ENCODE measurements around the gene PNPLA7. TPM values are rescaled to one million over a fixed set of nuclear protein-coding genes. Genes with fewer than 3 reads are reported as not detected.

The PNPLA7 gene
- total RNA-seq, 4 donors from 2014 or later, result 10.1 to 23.6 (median 11.6) TPM

GRCh38 chr9:137476856-137477255 lies 73.3 kb downstream of the PNPLA7 start:
- H3K27me3 ChIP-seq, result no peaks in the 10 kb centered on the region
- no peak for TF ChIP-seq POLR2A (IDR thresholded peaks at IDR 0.05)
- TF ChIP-seq, protein P1, sequence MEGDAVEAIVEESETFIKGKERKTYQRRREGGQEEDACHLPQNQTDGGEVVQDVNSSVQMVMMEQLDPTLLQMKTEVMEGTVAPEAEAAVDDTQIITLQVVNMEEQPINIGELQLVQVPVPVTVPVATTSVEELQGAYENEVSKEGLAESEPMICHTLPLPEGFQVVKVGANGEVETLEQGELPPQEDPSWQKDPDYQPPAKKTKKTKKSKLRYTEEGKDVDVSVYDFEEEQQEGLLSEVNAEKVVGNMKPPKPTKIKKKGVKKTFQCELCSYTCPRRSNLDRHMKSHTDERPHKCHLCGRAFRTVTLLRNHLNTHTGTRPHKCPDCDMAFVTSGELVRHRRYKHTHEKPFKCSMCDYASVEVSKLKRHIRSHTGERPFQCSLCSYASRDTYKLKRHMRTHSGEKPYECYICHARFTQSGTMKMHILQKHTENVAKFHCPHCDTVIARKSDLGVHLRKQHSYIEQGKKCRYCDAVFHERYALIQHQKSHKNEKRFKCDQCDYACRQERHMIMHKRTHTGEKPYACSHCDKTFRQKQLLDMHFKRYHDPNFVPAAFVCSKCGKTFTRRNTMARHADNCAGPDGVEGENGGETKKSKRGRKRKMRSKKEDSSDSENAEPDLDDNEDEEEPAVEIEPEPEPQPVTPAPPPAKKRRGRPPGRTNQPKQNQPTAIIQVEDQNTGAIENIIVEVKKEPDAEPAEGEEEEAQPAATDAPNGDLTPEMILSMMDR (IDR thresholded peaks at IDR 0.05), result no peak
- no peak overlapping the region for H3K27ac ChIP-seq
- H3K4me3 ChIP-seq (replicated peaks in 1 of 3), result no peak overlapping the region
- intact Hi-C loops (cut with DNase I), result no loop called here
- no peak for DNase-seq
- no peaks in the 10 kb centered on the region for H3K9me3 ChIP-seq
- H3K36me3 ChIP-seq, result no peaks in the 10 kb centered on the region
- 87 to 89% methylated on average over 8 to 11 of the region's 11 CpGs for WGBS, 2 donors
- no peaks in the 10 kb centered on the region for H3K4me1 ChIP-seq

- no peak for TF ChIP-seq POLR2A (IDR thresholded peaks at IDR 0.05)
- TF ChIP-seq, protein P1 (IDR thresholded peaks at IDR 0.05), result no peak
- no peak for DNase-seq
- H3K9me3 ChIP-seq, result no peaks in the 10 kb centered on the region
- H3K4me1 ChIP-seq, result no peaks in the 10 kb centered on the region
- no peaks in the 10 kb centered on the region for H3K36me3 ChIP-seq
- H3K27ac ChIP-seq, result no peak overlapping the region
- H3K27me3 ChIP-seq, result no peaks in the 10 kb centered on the region
- H3K4me3 ChIP-seq (replicated peaks in 1 of 3), result no peak overlapping the region
- WGBS, 2 donors, result 89 to 91% methylated on average over 3 of the region's 3 CpGs
- intact Hi-C loops (cut with DNase I), result no loop called here
Measured at GRCh38 chr9:137475666-137476065, 74.5 kb downstream of the PNPLA7 start.

GRCh38 chr9:137474271-137474670 lies 75.9 kb downstream of the PNPLA7 start:
- 95 to 96% methylated on average over 18 of the region's 18 CpGs for WGBS, 2 donors
- DNase-seq, result no peak
- Histone ChIP-seq H3K27ac (no peak overlapping the region), H3K9me3 (no peaks in the 10 kb centered on the region), H3K4me3 (replicated peaks in 1 of 3) (no peak overlapping the region), H3K27me3 (no peaks in the 10 kb centered on the region), H3K4me1 (no peaks in the 10 kb centered on the region), H3K36me3 (no peaks in the 10 kb centered on the region)
- intact Hi-C loops (cut with DNase I), result no loop called here
- TF ChIP-seq, protein P1 (IDR thresholded peaks at IDR 0.05), result no peak
- no peak for TF ChIP-seq POLR2A (IDR thresholded peaks at IDR 0.05)

DNA sequence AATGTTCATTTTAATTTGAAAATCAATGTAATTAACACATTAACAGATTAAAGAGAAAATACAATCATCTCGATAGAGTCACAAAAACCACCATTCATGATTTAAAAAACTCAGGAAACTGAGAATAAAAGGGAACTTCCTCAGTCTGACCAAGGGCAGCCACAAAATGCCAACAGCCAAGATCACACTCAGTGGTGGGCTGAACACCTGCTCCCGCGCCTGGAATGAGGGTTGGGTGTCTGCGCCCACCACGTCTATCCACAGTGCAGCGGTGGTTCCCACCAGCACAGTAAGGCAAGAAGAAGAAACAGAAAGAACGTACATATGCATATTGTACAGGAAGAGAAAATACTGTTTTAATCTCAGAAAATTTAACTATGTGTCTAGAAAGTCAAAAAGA lies 79.4 kb downstream of the PNPLA7 start:
- Histone ChIP-seq H3K36me3 (no peaks in the 10 kb centered on the region), H3K4me1 (no peaks in the 10 kb centered on the region), H3K9me3 (no peaks in the 10 kb centered on the region), H3K27ac (no peak overlapping the region), H3K4me3 (replicated peaks in 1 of 3) (no peak overlapping the region), H3K27me3 (no peaks in the 10 kb centered on the region)
- intact Hi-C loops (cut with DNase I), result no loop called here
- no peak for DNase-seq
- WGBS, 2 donors, result 82 to 87% methylated on average over 7 of the region's 7 CpGs
- TF ChIP-seq POLR2A (IDR thresholded peaks at IDR 0.05), result no peak
- TF ChIP-seq, protein P1 (IDR thresholded peaks at IDR 0.05), result no peak

DNA sequence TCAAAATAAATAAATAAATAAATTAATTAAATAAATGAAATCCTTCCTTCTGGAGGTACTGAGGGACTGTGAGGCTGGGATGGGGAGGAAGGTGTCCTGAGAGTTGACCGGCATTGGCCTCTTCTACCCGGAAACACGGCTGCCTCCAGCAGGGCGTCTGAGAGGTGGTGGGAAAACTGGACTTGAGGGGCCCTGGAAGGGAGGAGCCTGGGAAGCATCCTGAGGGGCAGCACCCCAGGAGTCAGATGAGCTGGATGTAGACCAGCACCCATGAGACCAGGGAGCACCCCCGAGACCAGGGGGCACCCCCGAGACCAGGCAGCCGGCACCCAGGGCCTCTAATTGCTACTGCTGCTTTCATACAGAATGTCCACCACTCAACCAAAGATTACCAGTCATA lies 82.3 kb downstream of the PNPLA7 start:
- no peak overlapping the region for H3K27ac ChIP-seq
- H3K4me3 ChIP-seq (replicated peaks in 1 of 3), result no peak overlapping the region
- no peaks in the 10 kb centered on the region for H3K4me1 ChIP-seq
- no peak for TF ChIP-seq POLR2A (IDR thresholded peaks at IDR 0.05)
- TF ChIP-seq, protein P1 (IDR thresholded peaks at IDR 0.05), result no peak
- no peaks in the 10 kb centered on the region for H3K27me3 ChIP-seq
- no peaks in the 10 kb centered on the region for H3K9me3 ChIP-seq
- H3K36me3 ChIP-seq, result no peaks in the 10 kb centered on the region
- DNase-seq, result no peak
- intact Hi-C loops (cut with DNase I), result no loop called here
- WGBS, 2 donors, result 95% methylated on average over 7 of the region's 7 CpGs

Data from thyroid gland (tissue), 4 donors.